CD8-positive, alpha-beta memory T cell (primary cell): Measurements from ENCODE around the gene UNC5B. TPM values are rescaled to one million over a fixed set of nuclear protein-coding genes. Genes with fewer than 3 reads are reported as not detected.

Experiments used
- CTCF ChIA-PET: fragments of 350-600 bp; sonication (Branson Sonifier 250); formaldehyde crosslinking; loops from one replicate; lab custom pipeline; 2021; ENCODE audit warnings: antibody characterized with exemption; lab: Charles Lee
- POLR2A ChIA-PET: fragments of 350-600 bp; sonication (Branson Sonifier 250); formaldehyde crosslinking; loops from one replicate; lab custom pipeline; 2021; ENCODE audit warnings: antibody characterized with exemption; lab: Charles Lee
- DNase-seq, 5 donors: peaks; one replicate each; pipeline versions ENCODE4 v3.0.0 to v3.0.0-alpha.2; 2020 to 2022; ENCODE audit warnings: mixed read lengths in 1 of 5
- H3K27ac ChIP-seq: one replicate; pipeline ENCODE4 v1.7.0; 2013; ENCODE audit warnings: low read depth, mild to moderate bottlenecking, low read length, moderate library complexity
- H3K27me3 ChIP-seq: 2 replicates; pipeline ENCODE4 v1.7.0; 2013; ENCODE audit warnings: low read length, mild to moderate bottlenecking; ENCODE audit not compliant: insufficient read depth, poor library complexity, severe bottlenecking
- H3K36me3 ChIP-seq: 2 replicates; pipeline ENCODE4 v1.7.0; 2013; ENCODE audit warnings: mild to moderate bottlenecking, low read length, moderate library complexity; ENCODE audit not compliant: insufficient read depth
- H3K4me1 ChIP-seq: 2 replicates; pipeline ENCODE4 v1.7.0; 2013; ENCODE audit warnings: mild to moderate bottlenecking, low read length, moderate library complexity; ENCODE audit not compliant: insufficient read depth
- H3K4me3 ChIP-seq: 2 replicates; pipeline ENCODE4 v1.7.0; 2013; ENCODE audit warnings: mild to moderate bottlenecking, low read length
- H3K9me3 ChIP-seq: 2 replicates; pipeline ENCODE4 v1.7.0; 2013; ENCODE audit warnings: mild to moderate bottlenecking, low read length
- H3K27ac Mint-ChIP-seq, 8 donors: one replicate each; pipeline ENCODE4 v1.8.0; 2020 to 2021; ENCODE audit warnings: mixed read lengths in 8 of 8, mild to moderate bottlenecking in 6 of 8, inconsistent platforms in 3 of 8, moderate library complexity in 3 of 8
- H3K27me3 Mint-ChIP-seq, 2 donors: one replicate each; pipeline ENCODE4 v1.8.0; 2020 to 2021; ENCODE audit warnings: mixed read lengths in 2 of 2, mild to moderate bottlenecking in 1 of 2, moderate library complexity in 1 of 2
- H3K36me3 Mint-ChIP-seq, 3 donors: one replicate each; pipeline ENCODE4 v1.8.0; 2020 to 2021; ENCODE audit warnings: mixed read lengths in 3 of 3, inconsistent platforms in 1 of 3, mild to moderate bottlenecking in 1 of 3
- H3K4me1 Mint-ChIP-seq, 3 donors: one replicate each; pipeline ENCODE4 v1.8.0; 2020 to 2021; ENCODE audit warnings: mixed read lengths in 3 of 3, inconsistent platforms in 1 of 3, mild to moderate bottlenecking in 1 of 3
- H3K4me3 Mint-ChIP-seq, 7 donors: one replicate each; pipeline ENCODE4 v1.8.0; 2020 to 2021; ENCODE audit warnings: mixed read lengths in 7 of 7, mild to moderate bottlenecking in 6 of 7, moderate library complexity in 4 of 7, inconsistent platforms in 2 of 7
- H3K9me3 Mint-ChIP-seq, 5 donors: one replicate each; pipeline ENCODE4 v1.8.0; 2020 to 2022; ENCODE audit warnings: mixed read lengths in 5 of 5, mild to moderate bottlenecking in 3 of 5, moderate library complexity in 2 of 5, inconsistent platforms in 1 of 5
- polyA plus RNA-seq: library from polyadenylated mRNA; unstranded; fragments of 300-500 nt; fragmentation: Illumina TruSeq; gene quantifications from one replicate; pipeline ENCODE4 v1.2.3, GENCODE V29; 2021
- total RNA-seq, 2 experiments: library from RNA; stranded (reverse); gene quantifications; one replicate each; pipeline ENCODE4 v1.2.3, GENCODE V29; 2021

UNC5B gene
- total and polyA plus RNA-seq, 3 experiments from 2014 or later = 0.06 to 0.13 (median 0.11) TPM

DNA sequence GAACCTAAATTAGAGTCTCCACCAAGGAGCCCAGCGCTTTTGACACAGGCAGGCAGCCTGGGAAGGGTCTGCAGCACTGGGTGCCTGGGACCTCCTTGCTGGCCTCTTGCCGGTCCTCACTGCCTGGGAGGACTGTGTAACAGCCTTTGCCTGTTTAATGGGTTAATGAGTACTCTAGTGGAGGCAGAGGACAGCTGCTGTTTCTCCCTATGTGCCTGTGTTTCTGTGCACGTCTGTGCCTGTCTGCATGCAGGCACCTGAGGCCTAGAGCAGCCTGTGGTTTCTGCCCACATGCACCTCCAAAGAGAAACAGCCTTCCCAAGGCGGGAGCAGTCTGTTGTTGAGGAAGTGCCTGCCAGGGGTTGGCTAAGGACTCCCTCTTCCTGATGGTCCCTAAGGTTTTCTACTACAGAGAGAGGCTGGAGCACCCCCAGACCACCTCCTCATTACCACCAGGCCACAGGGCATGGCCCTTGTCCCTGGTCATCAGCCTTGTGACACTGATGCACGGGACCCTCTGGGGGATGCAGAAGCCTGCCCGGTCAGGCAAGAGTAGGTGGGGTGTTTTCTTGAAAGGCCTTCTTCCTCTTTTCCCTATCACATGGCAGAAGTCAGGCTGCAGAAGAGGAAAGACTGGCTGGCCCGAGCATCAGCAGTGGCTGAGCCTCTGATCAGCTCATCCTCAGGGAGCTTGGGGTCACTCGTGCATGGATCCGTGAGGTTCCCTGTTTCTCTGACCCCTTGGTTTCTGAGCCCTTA is 120.9 kb downstream of the UNC5B start:
- DNase-seq = no peak
- H3K4me1 Mint-ChIP-seq = peaks cover 0 to 7% (median 4%) of the 10 kb centered on the region in 3 donors
- no peaks in the 10 kb centered on the region for H3K27me3 ChIP-seq
- no peaks in the 10 kb centered on the region for H3K9me3 ChIP-seq
- no peaks in the 10 kb centered on the region for H3K36me3 ChIP-seq
- no peaks in the 10 kb centered on the region for H3K27me3 Mint-ChIP-seq
- H3K4me1 ChIP-seq = no peaks in the 10 kb centered on the region
- peaks cover 0 to 50% (median 15%) of the 10 kb centered on the region in 3 donors for H3K36me3 Mint-ChIP-seq
- H3K27ac Mint-ChIP-seq = no peak overlapping the region
- H3K9me3 Mint-ChIP-seq = no peaks in the 10 kb centered on the region
- ChIA-PET CTCF (interaction anchor here (1.7 kb wide), 1 partner anchor 20 kb away, joined by 4 read pairs; no protein-coding TSS in a partner anchor), POLR2A (no interaction called here)
- no peak overlapping the region for H3K4me3 Mint-ChIP-seq
- no peak overlapping the region for H3K4me3 ChIP-seq
- no peak overlapping the region for H3K27ac ChIP-seq

DNA sequence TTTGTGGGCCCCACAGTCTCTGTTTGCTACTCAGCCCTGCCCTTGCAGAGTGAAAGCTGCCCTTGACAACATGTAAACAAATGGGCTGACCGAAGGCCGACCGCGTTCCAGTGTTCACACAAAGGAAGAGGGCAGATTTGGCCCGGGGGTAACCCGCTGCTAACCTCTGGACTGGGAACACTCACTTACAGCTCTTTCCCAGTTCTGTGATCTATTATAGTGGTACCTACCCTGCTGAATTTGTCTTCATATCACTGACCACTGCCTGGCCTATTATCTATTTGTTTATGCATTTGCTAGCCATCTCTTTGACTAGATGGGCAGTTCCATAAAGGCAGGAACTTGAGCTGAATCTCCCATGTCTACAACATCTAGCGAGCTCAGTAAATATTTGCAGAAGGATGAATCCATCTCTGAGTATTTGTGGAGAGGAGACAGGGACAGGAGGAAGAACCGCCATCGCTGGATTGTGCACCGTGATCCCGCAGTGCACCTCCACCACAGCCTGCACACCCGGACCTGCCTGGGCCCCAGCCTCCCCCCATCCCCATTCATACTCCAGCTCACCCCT is 121.9 kb downstream of the UNC5B start:
- DNase-seq = no peak
- Histone ChIP-seq H3K36me3 (no peaks in the 10 kb centered on the region), H3K27ac (no peak overlapping the region), H3K27me3 (no peaks in the 10 kb centered on the region), H3K4me1 (no peaks in the 10 kb centered on the region), H3K4me3 (no peak overlapping the region), H3K9me3 (no peaks in the 10 kb centered on the region)
- ChIA-PET CTCF (interaction anchor here (1.7 kb wide), 1 partner anchor 21 kb away, joined by 4 read pairs; no protein-coding TSS in a partner anchor), POLR2A (interaction anchor here (0.7 kb wide), 1 partner anchor 382 kb away, joined by 4 read pairs; no protein-coding TSS in a partner anchor)
- H3K4me3 Mint-ChIP-seq = no peak overlapping the region
- H3K4me1 Mint-ChIP-seq = peaks cover 0 to 5% (median 4%) of the 10 kb centered on the region in 3 donors
- peaks cover 0 to 51% (median 12%) of the 10 kb centered on the region in 3 donors for H3K36me3 Mint-ChIP-seq
- H3K9me3 Mint-ChIP-seq = no peaks in the 10 kb centered on the region
- H3K27me3 Mint-ChIP-seq = no peaks in the 10 kb centered on the region
- H3K27ac Mint-ChIP-seq = no peak overlapping the region

DNA sequence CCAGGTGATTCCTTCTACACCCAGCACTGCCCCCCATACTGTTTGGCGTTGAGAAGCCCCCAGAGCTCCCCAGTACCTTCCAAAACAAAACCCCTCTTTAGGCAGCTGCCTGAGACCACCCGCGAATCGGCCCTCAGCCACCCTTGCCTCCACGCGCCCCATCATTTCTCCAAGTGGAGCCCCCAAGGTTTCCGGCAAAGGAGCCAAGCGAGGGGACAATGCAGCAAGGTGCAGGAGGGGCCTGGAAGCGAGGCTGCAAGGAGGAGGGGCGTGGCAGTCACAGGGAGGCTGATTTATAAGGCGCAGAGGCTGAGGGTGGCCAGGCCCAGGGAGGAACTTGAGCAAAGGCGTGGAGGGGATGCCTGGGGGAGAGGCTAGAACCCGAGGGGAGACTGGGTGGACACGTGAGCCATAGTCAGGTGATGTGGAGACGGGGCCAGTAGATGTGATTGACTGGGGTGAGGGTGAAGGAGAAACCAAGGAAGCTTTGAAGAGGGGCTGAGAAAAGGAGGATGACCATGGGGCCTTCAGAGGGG is 122.9 kb downstream of the UNC5B start:
- H3K9me3 Mint-ChIP-seq = no peaks in the 10 kb centered on the region
- CTCF ChIA-PET = interaction anchor here (1.7 kb wide), 1 partner anchor 21 kb away, joined by 4 read pairs; no protein-coding TSS in a partner anchor

DNA sequence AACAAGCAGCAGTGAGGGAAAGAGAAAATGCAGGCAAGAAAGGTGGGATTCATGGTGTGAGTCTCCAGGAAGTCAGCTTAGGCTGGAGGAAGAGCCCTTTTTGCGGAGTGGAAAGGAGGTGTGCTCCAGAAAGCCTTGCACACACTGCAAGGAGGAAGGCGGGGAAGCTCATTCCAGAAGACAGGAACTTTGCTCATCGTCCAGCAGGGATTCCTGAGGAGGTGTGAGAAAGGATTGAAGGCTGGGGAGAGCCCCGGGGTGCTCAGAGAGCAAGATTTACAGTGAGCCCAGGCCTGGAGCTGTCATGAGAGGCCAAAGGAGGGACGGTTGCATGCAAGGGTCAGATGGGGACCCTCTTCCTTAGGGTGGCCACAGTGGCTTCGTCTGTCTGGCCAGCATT is 124.3 kb downstream of the UNC5B start:
- no peak for DNase-seq
- Histone ChIP-seq H3K27ac (no peak overlapping the region), H3K9me3 (no peaks in the 10 kb centered on the region), H3K27me3 (no peaks in the 10 kb centered on the region), H3K4me3 (no peak overlapping the region), H3K36me3 (no peaks in the 10 kb centered on the region), H3K4me1 (no peaks in the 10 kb centered on the region)
- H3K4me1 Mint-ChIP-seq = peaks cover 0 to 4% (median 0%) of the 10 kb centered on the region in 3 donors
- CTCF ChIA-PET = interaction anchor here (0.8 to 1.9 kb wide), 3 partner anchors 14 to 47 kb away, joined by 3 to 5 read pairs (median 3); partner anchors contain the start of gene SLC29A3
- POLR2A ChIA-PET = no interaction called here
- no peak overlapping the region for H3K27ac Mint-ChIP-seq
- peaks cover 0 to 57% (median 10%) of the 10 kb centered on the region in 3 donors for H3K36me3 Mint-ChIP-seq
- no peak overlapping the region for H3K4me3 Mint-ChIP-seq
- no peaks in the 10 kb centered on the region for H3K9me3 Mint-ChIP-seq
- no peaks in the 10 kb centered on the region for H3K27me3 Mint-ChIP-seq

More for the DNA sequence above, 122.9 kb downstream of the UNC5B start:
- peak overlapping the region in 1 of 8 donors; percentile 9 for H3K27ac Mint-ChIP-seq
- no peak overlapping the region for H3K4me3 ChIP-seq
- no peak overlapping the region for H3K27ac ChIP-seq
- no peaks in the 10 kb centered on the region for H3K9me3 ChIP-seq
- no peaks in the 10 kb centered on the region for H3K4me1 ChIP-seq
- H3K36me3 Mint-ChIP-seq = peaks cover 0 to 59% (median 15%) of the 10 kb centered on the region in 3 donors
- peaks cover 0 to 4% (median 4%) of the 10 kb centered on the region in 3 donors for H3K4me1 Mint-ChIP-seq
- no peak for DNase-seq
- H3K27me3 ChIP-seq = no peaks in the 10 kb centered on the region
- no peaks in the 10 kb centered on the region for H3K27me3 Mint-ChIP-seq
- POLR2A ChIA-PET = no interaction called here
- no peak overlapping the region for H3K4me3 Mint-ChIP-seq
- no peaks in the 10 kb centered on the region for H3K36me3 ChIP-seq

DNA sequence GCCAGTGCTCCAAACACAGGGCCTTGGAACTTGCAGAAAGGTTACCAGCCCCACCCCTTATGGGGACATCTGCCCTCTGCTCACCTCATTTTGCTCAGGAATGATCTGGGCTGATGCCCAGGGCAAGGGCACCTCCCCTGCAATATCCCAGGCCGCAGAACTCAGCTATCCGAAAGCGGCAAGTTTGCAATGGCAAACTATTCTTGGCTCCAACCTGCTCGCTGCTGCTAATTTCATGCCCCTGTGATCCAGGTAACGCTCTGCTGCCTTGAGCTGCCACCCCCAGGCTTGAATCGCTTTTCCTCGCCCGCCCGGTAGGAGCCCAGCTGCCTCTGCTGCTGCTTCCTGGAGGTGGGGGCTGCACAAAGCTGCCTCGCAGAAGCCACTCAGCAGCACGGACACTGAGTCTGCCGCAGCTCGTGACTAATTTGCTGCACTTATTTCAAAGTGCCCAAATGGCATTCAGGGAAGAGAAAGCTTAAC is 124.9 kb downstream of the UNC5B start:
- Mint-ChIP-seq H3K36me3 (peaks cover 0 to 58% (median 10%) of the 10 kb centered on the region in 3 donors), H3K27ac (peak overlapping the region in 1 of 8 donors; percentile 22), H3K4me3 (no peak overlapping the region), H3K27me3 (no peaks in the 10 kb centered on the region), H3K9me3 (no peaks in the 10 kb centered on the region), H3K4me1 (peaks cover 0 to 4% (median 0%) of the 10 kb centered on the region in 3 donors)
- Histone ChIP-seq H3K27ac (no peak overlapping the region), H3K9me3 (no peaks in the 10 kb centered on the region), H3K27me3 (no peaks in the 10 kb centered on the region), H3K4me3 (no peak overlapping the region), H3K36me3 (no peaks in the 10 kb centered on the region), H3K4me1 (no peaks in the 10 kb centered on the region)
- ChIA-PET POLR2A (no interaction called here), CTCF (interaction anchor here (0.8 to 1.9 kb wide), 3 partner anchors 13 to 47 kb away, joined by 3 to 5 read pairs (median 3); partner anchors contain the start of gene SLC29A3)
- no peak for DNase-seq

DNA sequence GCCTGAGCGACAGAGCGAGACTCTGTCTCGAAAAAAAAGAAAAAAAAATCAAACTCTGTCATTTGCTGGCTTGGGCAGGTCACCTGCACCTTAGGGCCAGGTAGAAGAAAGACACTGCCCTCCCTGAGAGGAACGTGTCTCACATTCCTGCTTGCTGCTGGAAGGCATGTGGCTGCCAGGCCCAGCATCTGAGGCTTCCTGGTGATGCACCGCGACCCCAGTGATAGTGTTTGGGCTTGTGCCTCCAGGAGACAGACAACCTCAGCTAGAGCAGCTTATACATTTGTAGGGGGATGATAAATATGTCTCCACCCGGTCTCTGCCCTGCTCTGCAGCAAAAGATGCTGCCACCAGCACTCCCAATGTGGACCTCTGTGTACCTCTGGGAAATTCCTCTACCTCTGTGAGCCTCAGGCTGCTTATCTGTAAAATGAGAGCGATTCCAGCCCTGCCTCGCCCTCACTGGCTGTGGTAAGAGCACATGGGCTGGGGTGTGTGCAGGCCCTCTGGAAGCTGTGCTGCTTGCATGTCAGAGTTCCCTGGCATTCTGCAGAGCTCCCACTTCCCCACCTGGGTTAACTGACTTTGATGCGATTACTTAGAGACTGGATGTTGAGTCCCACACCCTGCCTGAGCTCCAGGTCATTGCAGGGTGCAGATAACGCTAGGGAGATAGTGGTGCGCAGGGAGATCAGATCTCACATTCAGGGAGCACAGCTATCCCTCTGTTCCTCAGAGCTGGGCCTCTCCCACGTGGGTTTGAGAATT is 126.5 kb downstream of the UNC5B start:
- DNase-seq = no peak
- ChIA-PET CTCF (interaction anchor here (1.2 kb wide), 1 partner anchor 8 kb away, joined by 3 read pairs; no protein-coding TSS in a partner anchor), POLR2A (no interaction called here)
- Mint-ChIP-seq H3K9me3 (no peaks in the 10 kb centered on the region), H3K4me1 (peaks cover 0 to 4% (median 0%) of the 10 kb centered on the region in 3 donors), H3K36me3 (peaks cover 0 to 53% (median 9%) of the 10 kb centered on the region in 3 donors), H3K27me3 (no peaks in the 10 kb centered on the region), H3K27ac (no peak overlapping the region), H3K4me3 (no peak overlapping the region)
- Histone ChIP-seq H3K27me3 (no peaks in the 10 kb centered on the region), H3K4me3 (no peak overlapping the region), H3K9me3 (no peaks in the 10 kb centered on the region), H3K36me3 (no peaks in the 10 kb centered on the region), H3K4me1 (no peaks in the 10 kb centered on the region), H3K27ac (no peak overlapping the region)

DNA sequence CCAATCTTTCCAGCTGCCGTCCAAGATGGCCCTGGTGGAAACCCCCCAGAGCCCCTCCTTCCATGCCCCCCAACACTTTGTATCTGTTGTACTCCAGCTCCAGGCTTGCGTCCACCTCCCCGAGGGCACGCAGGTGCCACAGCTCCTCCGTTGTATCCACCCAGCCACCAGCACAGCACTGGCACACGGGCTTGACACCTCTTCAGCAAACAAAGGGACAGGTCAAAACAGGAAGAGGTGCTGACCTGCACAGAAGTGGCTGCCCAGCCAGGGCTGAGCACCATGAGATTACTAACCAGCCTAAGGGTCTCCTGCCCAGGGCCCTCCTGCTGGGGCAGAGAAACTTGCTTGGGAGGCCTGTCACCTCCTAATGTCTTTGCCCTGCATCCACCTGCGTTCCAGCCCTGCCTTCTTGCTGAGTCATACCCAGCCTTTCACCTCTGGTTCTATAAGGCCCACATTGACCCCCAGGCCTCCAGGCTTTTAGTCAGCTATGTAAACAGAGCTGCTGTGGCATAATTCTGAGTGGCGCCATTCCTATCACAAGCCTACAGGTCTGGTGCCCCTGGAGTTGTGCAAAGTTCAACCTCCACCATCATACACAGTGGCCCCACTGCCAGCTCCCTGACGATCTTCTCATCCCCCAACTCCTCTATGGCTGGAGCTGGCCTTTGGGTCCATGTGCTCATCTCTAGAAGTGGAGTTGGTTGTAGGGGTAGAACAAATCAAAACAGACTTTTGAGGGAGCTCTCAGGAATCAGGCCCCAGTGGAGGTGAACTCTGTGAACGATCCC is 127.6 kb downstream of the UNC5B start:
- H3K4me3 Mint-ChIP-seq = no peak overlapping the region
- no peak overlapping the region for H3K4me3 ChIP-seq
- no peak for DNase-seq
- peaks cover 0 to 50% (median 5%) of the 10 kb centered on the region in 3 donors for H3K36me3 Mint-ChIP-seq
- no peaks in the 10 kb centered on the region for H3K27me3 Mint-ChIP-seq
- H3K27ac Mint-ChIP-seq = peak overlapping the region in 1 of 8 donors; percentile 13
- no peaks in the 10 kb centered on the region for H3K27me3 ChIP-seq
- no peaks in the 10 kb centered on the region for H3K36me3 ChIP-seq
- H3K9me3 ChIP-seq = no peaks in the 10 kb centered on the region
- no peaks in the 10 kb centered on the region for H3K4me1 ChIP-seq
- peaks cover 0 to 4% (median 0%) of the 10 kb centered on the region in 3 donors for H3K4me1 Mint-ChIP-seq
- CTCF ChIA-PET = no interaction called here
- H3K27ac ChIP-seq = no peak overlapping the region
- H3K9me3 Mint-ChIP-seq = no peaks in the 10 kb centered on the region
- POLR2A ChIA-PET = no interaction called here
